HFFc6 (cell line): Measurements from ENCODE around the gene MGAT3. TPM values are rescaled to one million over a fixed set of nuclear protein-coding genes. Genes with fewer than 3 reads are reported as not detected.
"Not testable (repeated sequence)": the region's sequence is repeated elsewhere in the genome, so short reads cannot be mapped to it uniquely, and the experiment has no call there.

Experiments used
- DNase-seq: peaks from one replicate; pipeline ENCODE4 v3.0.0-alpha.2; 2018
- H3K27ac Mint-ChIP-seq: 2 replicates; pipeline ENCODE4 v1.8.0; 2020; ENCODE audit warnings: mild to moderate bottlenecking, mixed read lengths
- H3K27me3 Mint-ChIP-seq: 2 replicates; pipeline ENCODE4 v1.8.0; 2021; ENCODE audit warnings: mild to moderate bottlenecking, moderate library complexity, mixed read lengths; ENCODE audit not compliant: insufficient read depth
- H3K36me3 Mint-ChIP-seq: 2 replicates; pipeline ENCODE4 v1.8.0; 2021; ENCODE audit warnings: low read depth, mixed read lengths
- H3K4me1 Mint-ChIP-seq: 2 replicates; pipeline ENCODE4 v1.8.0; 2020; ENCODE audit warnings: low read depth, mixed read lengths
- H3K4me3 Mint-ChIP-seq: 2 replicates; pipeline ENCODE4 v1.8.0; 2020; ENCODE audit warnings: mild to moderate bottlenecking, moderate library complexity, mixed read lengths
- H3K9me3 Mint-ChIP-seq: 2 replicates; pipeline ENCODE4 v1.8.0; 2020; ENCODE audit warnings: mild to moderate bottlenecking, mixed read lengths
- long read RNA-seq: library from polyadenylated mRNA; unstranded; transcript quantifications from one replicate; pipeline ENCODE4 v2.0.0, GENCODE V29; 2019
- total RNA-seq, 6 experiments: library from RNA; stranded (reverse); fragmentation: NEBNext Ultra II Directional; extraction: Animal tissue kit (Norgen Biotek cat#: 25700); gene quantifications; 2 replicates in 1 of 6; 3 replicates in 5 of 6; pipeline ENCODE4 v1.2.3, GENCODE V29; 2021
- TF ChIP-seq, protein P1 (sequence below): fragments of 200-600 bp; sonication (generic); IDR thresholded peaks from 2 replicates; pipeline ENCODE4 v1.5.0; 2021; ENCODE audit warnings: antibody characterized with exemption, mild to moderate bottlenecking

MGAT3 gene
- total RNA-seq = not detected
- long read RNA-seq = 0 reads

DNA sequence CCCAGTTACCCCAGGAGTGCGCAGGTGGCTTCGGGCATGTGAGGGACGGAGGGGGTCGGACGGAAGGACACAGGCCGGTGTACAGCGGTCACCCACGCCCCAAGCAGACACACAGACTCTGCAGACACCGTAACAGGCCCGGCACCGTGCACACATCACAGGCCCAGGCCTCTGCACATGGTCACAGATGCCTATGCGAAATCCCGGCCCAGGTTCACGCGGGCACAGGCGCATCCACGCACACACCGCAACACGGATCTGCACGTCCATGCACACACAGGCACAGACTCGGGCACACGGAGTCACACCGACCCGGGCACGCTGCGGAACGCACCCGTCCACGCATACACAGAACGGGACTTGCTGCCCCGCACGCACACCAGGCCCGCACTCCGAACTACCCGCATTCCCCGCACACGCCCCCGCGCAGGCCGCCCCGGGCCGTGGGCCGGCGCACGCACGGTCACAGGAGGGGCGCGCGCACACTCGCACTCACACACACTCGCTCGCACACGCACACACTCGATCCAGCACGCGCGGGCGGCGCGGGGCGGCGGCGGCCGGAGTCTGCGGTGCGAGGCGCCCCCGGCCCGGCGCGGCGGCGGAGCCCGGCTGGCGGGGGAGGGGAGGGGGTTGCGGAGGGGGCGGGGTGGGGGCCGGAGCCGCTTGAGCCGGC lies at the start of gene MGAT3:
TSS of gene MGAT3 (plus strand) at position 491 of the 676 bp plus-strand sequence. CDS start 30,336 bp downstream, outside the sequence.
- Mint-ChIP-seq H3K4me3 (no peak within 1 kb of the TSS), H3K4me1 (no peaks in the 10 kb centered on the region), H3K27ac (no peak within 1 kb of the TSS), H3K36me3 (no peaks in the 10 kb centered on the region; the same call in 1 of the 2 replicates), H3K27me3 (peaks cover 41% of the 10 kb centered on the region), H3K9me3 (no peaks in the 10 kb centered on the region)
- TF ChIP-seq, protein P1, sequence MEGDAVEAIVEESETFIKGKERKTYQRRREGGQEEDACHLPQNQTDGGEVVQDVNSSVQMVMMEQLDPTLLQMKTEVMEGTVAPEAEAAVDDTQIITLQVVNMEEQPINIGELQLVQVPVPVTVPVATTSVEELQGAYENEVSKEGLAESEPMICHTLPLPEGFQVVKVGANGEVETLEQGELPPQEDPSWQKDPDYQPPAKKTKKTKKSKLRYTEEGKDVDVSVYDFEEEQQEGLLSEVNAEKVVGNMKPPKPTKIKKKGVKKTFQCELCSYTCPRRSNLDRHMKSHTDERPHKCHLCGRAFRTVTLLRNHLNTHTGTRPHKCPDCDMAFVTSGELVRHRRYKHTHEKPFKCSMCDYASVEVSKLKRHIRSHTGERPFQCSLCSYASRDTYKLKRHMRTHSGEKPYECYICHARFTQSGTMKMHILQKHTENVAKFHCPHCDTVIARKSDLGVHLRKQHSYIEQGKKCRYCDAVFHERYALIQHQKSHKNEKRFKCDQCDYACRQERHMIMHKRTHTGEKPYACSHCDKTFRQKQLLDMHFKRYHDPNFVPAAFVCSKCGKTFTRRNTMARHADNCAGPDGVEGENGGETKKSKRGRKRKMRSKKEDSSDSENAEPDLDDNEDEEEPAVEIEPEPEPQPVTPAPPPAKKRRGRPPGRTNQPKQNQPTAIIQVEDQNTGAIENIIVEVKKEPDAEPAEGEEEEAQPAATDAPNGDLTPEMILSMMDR = no peak
- DNase-seq = no peak

DNA sequence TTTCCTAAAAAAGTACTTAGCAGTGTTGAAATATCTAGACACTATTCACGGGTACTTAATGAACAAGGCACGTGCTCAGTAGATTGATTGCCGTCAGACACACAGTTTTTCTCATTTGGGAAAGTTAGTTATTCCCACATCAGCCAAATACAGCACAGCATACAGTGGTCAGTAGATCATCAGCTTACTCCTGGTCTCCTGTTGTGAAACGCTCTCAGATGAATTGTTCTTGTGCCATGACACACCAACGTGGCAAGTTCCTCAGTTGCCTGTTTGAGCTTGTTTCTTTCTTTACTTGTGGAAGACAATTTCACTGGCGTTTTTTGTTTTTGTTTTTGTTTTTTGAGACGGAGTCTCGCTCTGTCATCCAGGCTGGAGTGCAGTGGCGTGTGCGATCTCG lies 48.6 kb upstream of the MGAT3 start:
- H3K27ac Mint-ChIP-seq = no peak overlapping the region
- no peaks in the 10 kb centered on the region for H3K9me3 Mint-ChIP-seq
- no peak overlapping the region for H3K4me3 Mint-ChIP-seq
- no peak for DNase-seq
- TF ChIP-seq, protein P1 = no peak
- peaks cover 11% of the 10 kb centered on the region; the same call in 1 of the 2 replicates for H3K36me3 Mint-ChIP-seq
- H3K27me3 Mint-ChIP-seq = no peaks in the 10 kb centered on the region; the same call in 1 of the 2 replicates
- peaks cover 23% of the 10 kb centered on the region for H3K4me1 Mint-ChIP-seq

DNA sequence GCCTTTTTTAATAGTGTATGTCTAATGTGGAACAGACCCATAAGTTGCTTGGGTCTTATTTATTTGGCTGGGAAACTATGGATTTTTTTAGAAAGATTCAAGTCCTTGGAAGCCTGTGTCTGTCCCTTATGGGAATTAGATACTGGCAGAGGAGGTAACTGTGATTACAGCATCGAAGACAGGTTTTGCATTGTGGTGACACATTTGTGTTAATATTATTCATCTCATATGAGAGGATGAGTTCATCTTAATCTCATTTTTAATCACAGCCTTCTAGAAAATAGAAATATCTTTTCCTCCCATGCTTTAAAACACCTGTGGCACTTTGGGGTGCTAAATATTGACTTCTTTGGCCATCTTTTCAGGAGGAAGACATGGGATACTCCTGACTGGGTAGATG lies 48.0 kb upstream of the MGAT3 start:
- Mint-ChIP-seq H3K27ac (no peak overlapping the region), H3K27me3 (no peaks in the 10 kb centered on the region; the same call in 1 of the 2 replicates), H3K36me3 (peaks cover 11% of the 10 kb centered on the region; the same call in 1 of the 2 replicates), H3K4me1 (peaks cover 23% of the 10 kb centered on the region), H3K4me3 (no peak overlapping the region), H3K9me3 (no peaks in the 10 kb centered on the region)
- TF ChIP-seq, protein P1 = no peak
- no peak for DNase-seq

DNA sequence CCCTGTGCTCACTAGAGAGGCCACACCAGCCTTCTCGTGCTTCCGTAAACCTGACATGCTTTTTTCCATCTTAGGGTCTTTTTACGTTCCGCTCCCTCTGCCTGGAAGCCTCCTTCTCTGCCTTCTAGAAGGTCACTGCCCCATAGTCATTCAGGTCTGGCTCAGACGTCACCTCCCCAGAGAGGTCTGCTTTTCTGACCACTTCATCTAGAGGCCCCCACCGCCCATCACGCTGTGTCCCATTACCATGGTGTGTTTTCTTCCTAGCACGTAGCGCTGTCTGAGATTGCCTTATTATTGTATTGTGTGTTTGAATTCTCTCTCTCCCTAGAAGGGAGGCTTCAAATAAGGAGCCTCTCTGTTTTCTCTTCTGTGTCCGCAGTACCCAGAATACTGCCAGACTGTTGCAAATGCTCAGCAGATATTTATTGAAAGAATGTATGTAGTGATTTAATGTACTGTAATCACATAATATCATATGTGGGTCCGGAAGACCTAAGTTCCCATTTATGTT lies 47.2 kb upstream of the MGAT3 start:
- peaks cover 11% of the 10 kb centered on the region; the same call in 1 of the 2 replicates for H3K36me3 Mint-ChIP-seq
- peaks cover 21% of the 10 kb centered on the region for H3K4me1 Mint-ChIP-seq
- TF ChIP-seq, protein P1 = no peak
- DNase-seq = no peak
- no peaks in the 10 kb centered on the region for H3K27me3 Mint-ChIP-seq
- no peaks in the 10 kb centered on the region for H3K9me3 Mint-ChIP-seq
- H3K4me3 Mint-ChIP-seq = no peak overlapping the region
- no peak overlapping the region for H3K27ac Mint-ChIP-seq

GRCh38 chr22:39410264-39410663 lies 46.5 kb upstream of the MGAT3 start:
- no peak overlapping the region for H3K27ac Mint-ChIP-seq
- H3K36me3 Mint-ChIP-seq = peaks cover 7% of the 10 kb centered on the region; the same call in 1 of the 2 replicates
- DNase-seq = no peak
- H3K4me1 Mint-ChIP-seq = peaks cover 14% of the 10 kb centered on the region
- TF ChIP-seq, protein P1 = no peak
- H3K9me3 Mint-ChIP-seq = no peaks in the 10 kb centered on the region
- H3K4me3 Mint-ChIP-seq = no peak overlapping the region
- no peaks in the 10 kb centered on the region for H3K27me3 Mint-ChIP-seq

GRCh38 chr22:39411828-39412365 lies 44.9 kb upstream of the MGAT3 start:
- H3K36me3 Mint-ChIP-seq, H3K4me3 Mint-ChIP-seq, DNase-seq, H3K27me3 Mint-ChIP-seq, H3K27ac Mint-ChIP-seq, H3K9me3 Mint-ChIP-seq, H3K4me1 Mint-ChIP-seq: not testable (repeated sequence)

DNA sequence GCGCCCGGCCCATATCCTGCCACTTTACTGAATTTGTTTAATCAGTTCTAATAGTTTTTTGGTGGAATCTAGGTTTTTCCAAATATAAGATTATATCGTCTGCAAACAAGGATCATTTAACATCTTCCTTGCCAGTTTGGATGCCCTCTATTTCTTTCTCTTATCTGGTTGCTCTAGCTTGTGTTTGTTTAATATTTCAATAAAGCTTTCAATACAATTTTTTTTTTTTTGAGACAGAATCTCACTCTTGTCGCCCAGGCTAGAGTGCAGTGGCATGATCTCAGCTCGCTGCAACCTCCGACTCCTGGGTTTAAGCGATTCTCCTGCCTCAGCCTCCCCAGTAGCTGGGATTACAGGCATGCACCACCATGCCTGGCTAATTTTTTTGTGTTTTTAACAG lies 43.6 kb upstream of the MGAT3 start:
- H3K9me3 Mint-ChIP-seq, H3K4me3 Mint-ChIP-seq, DNase-seq, H3K27me3 Mint-ChIP-seq, H3K36me3 Mint-ChIP-seq, H3K27ac Mint-ChIP-seq, H3K4me1 Mint-ChIP-seq: not testable (repeated sequence)
